DMS114 treated with DMSO at 0.1 percent for 48 hours (cell line): Measurements from ENCODE around the gene IFT122.
"Not testable (repeated sequence)": the region's sequence is repeated elsewhere in the genome, so short reads cannot be mapped to it uniquely, and the experiment has no call there.

Experiments
- DNase-seq: peaks from one replicate; lab custom pipeline; 2025; ENCODE audit not compliant: unreplicated experiment; lab: John Stamatoyannopoulos, UW

Gene IFT122

GRCh38 chr3:129439817-129440617, at the start of gene IFT122, which contains the start of gene MBD4:
Gene IFT122 (plus strand): TSS chr3:129440224. CDS start chr3:129440331, 107 bp downstream.
Gene MBD4 (minus strand): TSS chr3:129439948. CDS start chr3:129439833, 115 bp downstream.
- DNase-seq: peak; percentile 96

DNA sequence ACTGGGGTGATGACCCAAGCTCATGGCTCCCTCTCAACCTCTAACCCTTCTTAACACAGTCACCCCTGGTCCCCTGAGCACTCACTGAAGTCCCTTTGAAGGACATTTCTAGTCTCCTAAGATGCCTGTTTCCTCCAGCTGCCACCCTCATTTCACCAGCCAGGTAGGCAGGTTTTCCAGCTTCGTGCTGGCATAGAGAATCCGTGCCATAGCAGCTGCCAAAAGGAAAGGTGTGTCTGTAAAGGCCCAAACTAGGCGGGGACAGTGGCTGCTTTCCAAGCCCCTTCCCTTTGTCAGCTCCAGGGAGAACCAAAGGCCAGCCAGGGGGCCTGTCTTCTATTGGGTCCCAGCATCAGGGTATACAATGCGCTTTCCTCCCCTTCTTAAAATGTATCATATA, 48.4 kb upstream of the IFT122 start:
- DNase-seq: not testable (repeated sequence)

GRCh38 chr3:129392106-129392887, 47.7 kb upstream of the IFT122 start:
- DNase-seq: not testable (repeated sequence)

GRCh38 chr3:129393271-129393670, 46.8 kb upstream of the IFT122 start:
- DNase-seq: no peak

- not testable (repeated sequence) for DNase-seq
These were observed 46.1 kb upstream of the IFT122 start for GRCh38 chr3:129393760-129394564.

DNA sequence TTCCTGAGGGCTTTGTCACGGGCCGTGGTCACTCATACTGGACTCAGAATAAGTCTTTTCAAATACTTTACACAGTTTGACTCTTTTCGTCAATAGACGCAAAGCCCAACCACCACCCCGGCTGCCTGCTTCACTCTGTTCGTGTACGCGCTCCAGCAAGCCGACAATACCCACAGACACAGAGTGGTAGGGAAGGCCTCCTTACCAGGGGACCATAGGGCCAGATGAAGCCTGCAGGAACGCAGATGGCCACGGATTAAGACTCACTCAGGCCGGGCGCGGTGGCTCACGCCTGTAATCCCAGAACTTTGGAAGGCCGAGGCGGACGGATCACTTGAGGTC, 41.2 kb upstream of the IFT122 start:
- DNase-seq: no peak

- peak; percentile 97 for DNase-seq
These were observed 40.7 kb upstream of the IFT122 start for GRCh38 chr3:129399145-129399894.

DNA sequence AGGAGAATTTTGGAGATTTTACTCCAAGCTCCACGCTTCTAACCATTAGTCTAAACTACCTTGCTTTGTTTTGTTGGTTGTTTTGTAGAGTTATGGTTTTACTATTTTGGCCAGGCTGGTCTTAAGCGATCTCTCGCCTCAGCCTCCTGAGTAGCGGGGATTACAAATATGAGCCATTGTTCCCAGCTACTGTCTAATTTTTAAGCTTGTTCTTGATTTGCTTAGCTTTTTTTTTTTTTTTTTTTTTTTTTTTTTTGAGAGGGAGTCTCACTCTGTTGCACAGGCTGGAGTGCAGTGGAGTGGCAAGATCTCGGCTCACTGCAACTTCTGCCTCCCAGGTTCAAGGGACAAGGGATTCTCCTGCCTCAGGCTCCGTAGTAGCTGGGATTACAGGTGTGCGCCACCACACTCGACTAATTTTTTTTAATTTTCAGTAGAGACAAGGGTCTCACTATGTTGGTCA, 40.1 kb upstream of the IFT122 start:
- DNase-seq: no peak

- no peak for DNase-seq
These were observed 37.8 kb upstream of the IFT122 start for GRCh38 chr3:129402210-129402609.

DNA sequence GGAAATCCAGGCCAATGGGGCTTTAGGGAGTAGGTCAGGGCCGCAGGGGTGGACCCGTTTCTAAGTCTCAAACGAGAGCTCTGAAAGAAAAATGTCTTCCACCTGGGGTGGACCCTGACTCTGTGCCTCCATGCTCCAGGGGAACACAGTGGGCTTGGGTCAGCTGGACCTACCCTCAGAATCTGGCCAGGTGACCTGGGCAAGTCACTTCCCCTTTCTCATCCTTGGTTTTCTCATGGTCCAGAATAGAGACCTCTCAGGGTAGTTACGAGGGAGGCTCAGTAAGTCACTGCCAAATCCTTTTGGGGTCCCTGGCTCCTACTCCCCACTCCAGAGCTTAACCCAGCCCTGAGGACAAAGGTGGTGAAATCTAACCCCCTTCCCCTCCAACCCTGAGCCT, 37.4 kb upstream of the IFT122 start:
- no peak for DNase-seq

DNA sequence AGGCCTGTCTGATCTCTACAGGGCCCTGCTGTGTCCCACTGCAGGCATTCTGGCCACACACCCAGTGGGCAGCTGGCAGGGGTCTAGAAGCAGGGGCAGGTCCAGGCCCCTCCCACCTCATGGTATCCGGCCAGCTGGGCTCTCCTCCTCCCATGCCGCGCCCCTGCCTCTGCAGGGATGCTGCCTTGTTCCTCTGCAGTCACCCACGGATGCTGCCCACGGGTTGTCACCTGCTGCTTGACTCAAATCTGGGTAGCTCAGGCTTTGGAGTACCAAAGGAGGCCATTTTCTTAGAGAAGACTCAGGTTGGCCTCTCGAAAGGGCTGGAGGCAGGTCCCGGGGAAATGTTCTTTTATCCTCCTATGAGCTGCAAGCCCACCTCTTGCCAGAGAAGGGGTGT, 36.6 kb upstream of the IFT122 start:
- DNase-seq: no peak

- DNase-seq: no peak
These were observed 35.9 kb upstream of the IFT122 start for GRCh38 chr3:129404130-129404529.

DNA sequence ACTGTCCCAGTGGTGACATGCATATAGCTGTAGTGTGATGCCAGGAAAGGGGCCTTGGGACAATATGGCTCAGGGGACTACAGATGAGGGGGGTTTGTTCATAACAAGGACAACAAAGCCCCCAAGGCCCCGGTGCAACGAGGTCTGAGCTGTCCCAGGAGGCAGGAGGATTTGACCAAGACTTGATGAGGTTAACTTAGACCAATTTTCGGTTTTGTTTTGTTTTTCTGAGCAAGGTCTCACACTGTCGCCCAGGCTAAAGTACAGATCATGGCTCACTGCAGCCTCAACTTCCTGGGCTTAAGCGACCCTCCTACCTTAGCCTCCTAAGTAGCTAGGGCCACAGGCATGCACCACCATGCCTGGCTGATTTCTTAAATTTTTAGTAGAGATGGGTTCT, 35.4 kb upstream of the IFT122 start:
- DNase-seq: no peak

DNA sequence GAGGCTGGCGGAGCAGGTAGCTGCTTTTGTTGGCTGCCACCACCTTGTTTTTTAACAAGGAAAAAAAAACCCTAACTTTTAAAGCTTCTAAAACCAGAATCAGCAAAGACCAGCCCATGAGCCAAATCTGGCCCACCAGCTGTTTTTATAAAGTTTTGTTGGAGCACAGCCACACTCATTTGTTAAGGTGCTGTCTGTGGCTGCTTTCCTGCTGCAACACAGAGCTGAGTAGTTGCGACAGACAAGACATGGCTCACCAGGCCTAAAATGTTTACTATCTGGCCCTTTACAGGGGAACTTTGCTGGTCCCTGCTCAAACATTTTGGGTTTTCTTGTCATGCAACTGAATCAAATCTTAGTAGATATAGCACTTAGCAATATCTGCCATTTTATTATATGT, 30.5 kb upstream of the IFT122 start:
- DNase-seq: no peak

GRCh38 chr3:129410971-129411370, 29.1 kb upstream of the IFT122 start:
- no peak for DNase-seq

DNA sequence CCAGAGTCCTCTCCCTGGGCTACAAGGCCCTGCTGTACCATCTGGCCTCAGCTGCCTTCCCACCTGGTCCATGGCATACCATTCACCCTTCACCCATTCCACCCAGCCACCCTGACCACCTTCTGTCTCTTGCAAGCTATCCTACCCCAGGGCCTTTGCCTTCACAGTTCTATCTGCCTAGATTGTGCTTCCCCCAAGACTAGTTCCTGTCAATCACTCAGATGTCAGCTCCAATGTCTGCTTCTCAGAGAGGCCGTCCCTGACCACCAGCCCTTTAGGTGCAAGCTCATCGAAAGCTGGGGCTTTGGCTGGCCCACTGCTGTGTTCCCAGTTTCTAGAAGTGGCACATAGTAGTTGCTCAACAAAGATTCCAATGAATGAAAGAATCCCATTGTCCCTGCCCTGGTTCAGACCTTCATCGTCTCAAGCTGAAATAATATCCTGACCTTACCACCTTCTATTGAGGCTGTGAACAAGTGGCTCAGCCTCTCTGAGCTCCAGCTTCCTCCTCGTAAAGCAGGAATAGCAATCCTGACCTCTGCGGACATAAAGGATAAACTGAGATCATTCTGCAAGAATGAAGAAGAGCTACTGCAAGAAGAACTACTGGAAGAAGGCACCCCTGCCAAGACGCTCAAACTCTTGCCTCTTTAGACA, 27.4 kb upstream of the IFT122 start:
- no peak for DNase-seq

DNA sequence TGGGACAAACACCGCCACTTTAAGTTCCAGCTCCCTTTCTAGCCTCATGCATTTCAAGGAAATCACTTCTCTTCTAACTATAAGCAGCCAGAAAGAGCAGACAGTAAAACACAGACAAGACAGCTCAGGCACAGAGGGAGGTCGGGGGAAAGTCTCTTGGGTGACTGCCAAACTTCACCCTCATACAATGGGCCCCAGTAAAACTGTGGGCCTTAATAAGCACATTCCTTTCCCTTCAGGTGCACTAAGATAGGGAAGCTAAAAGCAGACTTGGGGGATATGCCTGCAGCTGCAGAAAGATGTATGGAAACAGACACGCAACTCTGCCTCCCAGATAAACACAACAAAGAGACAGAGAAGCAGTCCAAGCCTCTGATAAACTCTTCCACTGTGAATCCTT, 26.8 kb upstream of the IFT122 start:
- not testable (repeated sequence) for DNase-seq

DNA sequence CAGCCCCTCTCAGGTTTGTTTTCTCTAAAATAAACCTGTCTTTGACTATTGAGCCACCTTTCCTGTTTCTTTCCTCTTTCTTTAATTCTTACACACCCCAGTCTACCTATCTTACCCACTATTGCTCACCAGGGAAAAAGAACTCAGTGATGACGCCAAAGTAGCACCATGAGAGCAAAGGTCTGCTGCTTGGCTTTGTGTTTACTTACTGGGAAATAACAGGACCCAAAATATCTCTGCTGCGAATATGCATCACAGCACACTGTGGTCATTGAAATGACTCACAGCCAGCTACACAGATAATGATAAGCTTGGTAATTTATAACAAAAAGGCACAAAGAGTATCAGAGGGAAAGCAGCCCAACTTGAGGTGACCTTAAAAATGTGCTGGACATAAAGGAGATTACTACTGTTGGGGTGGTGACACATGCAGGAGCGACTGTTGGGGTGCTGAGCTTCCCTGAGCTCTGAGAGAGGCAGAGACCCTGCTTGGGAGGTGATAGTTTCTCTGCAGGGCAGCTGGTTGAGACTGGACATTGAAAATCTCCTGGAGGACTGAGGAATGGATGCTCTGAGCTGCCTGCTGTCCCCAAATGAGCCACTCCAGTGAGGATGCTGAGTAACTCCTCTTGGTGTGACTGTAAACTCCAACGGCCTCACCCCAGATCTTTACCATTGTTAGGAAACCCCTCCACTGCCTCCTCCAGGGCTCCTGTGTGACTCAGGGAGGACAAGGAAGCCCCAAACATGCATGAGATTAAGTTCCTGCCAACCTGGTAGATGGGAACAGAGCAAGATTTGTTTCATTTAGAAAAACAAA, 26.1 kb upstream of the IFT122 start:
- DNase-seq: no peak

DNA sequence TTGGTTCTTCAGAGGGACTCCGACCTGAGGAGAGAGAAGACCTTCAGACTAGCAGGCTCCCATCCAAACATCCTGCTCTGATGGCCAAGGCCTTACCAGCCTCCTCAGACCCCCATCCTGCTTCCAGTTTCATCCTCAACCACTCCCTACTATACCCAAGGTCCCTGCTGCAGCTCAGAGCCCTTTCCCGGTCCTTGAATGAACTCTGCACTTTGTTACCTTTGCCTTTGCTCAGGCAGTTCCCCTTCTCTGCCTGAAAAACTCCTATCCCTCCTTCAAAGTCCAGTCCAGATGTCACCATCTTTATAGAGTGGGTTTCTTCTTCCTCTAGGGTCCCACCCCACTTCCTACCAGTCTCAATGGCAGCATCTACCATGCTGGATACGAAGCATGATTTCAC, 24.6 kb upstream of the IFT122 start:
- DNase-seq: no peak
